Epidermal melanocyte (primary cell): ENCODE data around the gene CDX1.

Experiments used
- DNase-seq: peaks from one replicate; pipeline ENCODE4 v3.0.0; 2011; ENCODE audit warnings: low spot score; ENCODE audit not compliant: insufficient read length

Gene CDX1

DNA sequence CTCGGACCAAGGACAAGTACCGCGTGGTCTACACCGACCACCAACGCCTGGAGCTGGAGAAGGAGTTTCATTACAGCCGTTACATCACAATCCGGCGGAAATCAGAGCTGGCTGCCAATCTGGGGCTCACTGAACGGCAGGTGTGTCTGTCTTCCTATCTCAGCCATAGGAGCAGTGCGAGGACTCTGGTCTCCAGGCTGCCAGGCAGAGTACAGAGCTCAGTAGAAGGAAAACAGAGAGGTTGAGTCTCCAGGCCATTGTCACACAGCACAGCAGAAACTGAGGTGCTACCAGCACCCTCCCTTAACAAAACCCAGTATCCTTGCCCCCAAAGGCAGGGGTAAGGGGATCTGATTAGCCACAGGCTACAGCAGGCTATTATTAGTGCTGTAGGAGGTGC lies 16.2 kb downstream of the CDX1 start:
- DNase-seq, result no peak

DNA sequence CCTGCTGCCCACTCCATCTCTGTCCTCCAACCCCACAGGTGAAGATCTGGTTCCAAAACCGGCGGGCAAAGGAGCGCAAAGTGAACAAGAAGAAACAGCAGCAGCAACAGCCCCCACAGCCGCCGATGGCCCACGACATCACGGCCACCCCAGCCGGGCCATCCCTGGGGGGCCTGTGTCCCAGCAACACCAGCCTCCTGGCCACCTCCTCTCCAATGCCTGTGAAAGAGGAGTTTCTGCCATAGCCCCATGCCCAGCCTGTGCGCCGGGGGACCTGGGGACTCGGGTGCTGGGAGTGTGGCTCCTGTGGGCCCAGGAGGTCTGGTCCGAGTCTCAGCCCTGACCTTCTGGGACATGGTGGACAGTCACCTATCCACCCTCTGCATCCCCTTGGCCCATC lies 16.9 kb downstream of the CDX1 start:
- no peak for DNase-seq

DNA sequence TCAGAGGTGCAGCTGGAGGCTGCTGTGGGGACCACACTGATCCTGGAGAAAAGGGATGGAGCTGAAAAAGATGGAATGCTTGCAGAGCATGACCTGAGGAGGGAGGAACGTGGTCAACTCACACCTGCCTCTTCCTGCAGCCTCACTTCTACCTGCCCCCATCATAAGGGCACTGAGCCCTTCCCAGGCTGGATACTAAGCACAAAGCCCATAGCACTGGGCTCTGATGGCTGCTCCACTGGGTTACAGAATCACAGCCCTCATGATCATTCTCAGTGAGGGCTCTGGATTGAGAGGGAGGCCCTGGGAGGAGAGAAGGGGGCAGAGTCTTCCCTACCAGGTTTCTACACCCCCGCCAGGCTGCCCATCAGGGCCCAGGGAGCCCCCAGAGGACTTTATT lies 17.4 kb downstream of the CDX1 start:
- DNase-seq, result no peak

DNA sequence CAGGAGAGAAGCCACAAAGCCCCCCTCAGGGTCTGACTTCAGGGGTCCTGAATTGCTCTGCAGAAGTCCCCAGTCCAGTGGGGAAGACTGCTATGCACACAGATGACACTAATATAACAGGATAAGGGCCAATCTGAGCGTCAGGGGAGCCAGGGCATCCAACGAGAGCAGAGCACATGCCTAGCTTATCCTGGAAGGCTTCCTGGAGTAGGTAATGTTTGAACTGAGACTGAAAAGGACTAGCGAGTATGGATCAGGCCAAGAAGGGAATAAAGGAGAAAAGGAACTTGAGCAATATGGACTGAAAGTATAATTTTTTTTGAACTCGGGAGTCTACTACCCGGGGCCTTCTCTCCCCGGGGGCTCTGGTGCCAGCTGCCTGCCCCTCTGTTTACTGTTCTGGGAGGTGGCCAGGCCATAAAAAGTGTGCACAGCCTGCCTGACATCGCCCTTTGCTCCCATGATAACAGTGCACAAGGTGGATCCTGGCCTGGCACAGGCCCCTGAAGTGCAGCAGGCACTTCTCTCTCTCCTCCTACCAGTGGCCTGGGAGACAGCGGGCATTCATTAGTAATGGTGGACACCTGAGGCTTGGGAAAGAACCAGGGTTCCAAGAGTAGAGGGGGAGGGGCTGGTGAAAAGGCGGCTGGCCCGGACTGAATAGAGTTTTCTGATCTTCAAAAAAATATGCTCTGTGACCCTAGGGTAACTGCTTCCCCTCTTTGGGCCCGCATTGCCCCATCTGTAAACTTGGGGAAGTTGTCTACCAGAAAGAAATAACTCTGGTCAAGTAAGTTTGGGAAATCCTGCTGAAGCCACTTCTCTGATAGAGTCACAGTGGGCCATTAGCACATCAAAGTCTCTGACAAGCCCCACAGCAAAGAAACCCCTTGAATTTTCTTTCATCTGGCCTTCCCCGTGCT lies 18.7 kb downstream of the CDX1 start:
- no peak for DNase-seq

DNA sequence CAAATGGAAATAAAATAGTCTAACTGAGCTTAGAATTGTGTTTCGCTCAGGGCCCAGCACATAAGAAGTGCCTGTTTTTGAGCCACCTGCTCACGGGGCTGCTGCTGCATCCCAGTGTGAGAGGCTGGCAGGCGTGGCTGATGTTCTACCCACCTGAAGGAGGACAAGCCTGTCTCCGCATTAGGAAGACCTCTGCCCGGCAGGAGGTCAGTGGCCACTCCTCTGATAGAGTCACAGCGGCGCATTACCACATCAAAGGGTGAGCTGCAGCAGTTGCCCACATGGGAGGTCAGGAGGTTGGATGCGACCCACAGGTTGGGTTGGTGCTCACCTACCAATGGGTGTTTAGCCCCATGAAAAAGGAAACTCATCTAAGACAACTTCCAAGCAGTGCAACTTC lies 19.6 kb downstream of the CDX1 start:
- DNase-seq, result no peak

DNA sequence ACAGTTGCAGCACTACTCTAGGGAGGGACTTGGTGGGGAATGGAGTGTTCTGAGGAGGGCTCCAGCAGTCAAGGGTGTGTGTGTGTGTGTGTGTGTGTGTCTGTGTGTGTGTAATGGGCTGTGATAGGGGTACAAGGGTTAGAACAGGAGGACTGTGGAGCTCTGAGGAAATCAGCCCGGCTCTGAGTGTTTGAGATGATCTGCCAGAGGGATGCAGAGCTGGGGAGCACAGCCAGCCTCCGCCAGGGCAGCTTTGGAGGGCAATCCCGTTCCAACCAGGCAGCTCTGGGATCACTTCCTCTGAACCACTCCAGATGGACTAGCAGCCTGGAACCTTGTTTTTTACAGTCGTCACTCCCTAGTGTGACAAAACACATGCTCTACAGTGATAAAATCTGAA lies 20.3 kb downstream of the CDX1 start:
- DNase-seq, result no peak

DNA sequence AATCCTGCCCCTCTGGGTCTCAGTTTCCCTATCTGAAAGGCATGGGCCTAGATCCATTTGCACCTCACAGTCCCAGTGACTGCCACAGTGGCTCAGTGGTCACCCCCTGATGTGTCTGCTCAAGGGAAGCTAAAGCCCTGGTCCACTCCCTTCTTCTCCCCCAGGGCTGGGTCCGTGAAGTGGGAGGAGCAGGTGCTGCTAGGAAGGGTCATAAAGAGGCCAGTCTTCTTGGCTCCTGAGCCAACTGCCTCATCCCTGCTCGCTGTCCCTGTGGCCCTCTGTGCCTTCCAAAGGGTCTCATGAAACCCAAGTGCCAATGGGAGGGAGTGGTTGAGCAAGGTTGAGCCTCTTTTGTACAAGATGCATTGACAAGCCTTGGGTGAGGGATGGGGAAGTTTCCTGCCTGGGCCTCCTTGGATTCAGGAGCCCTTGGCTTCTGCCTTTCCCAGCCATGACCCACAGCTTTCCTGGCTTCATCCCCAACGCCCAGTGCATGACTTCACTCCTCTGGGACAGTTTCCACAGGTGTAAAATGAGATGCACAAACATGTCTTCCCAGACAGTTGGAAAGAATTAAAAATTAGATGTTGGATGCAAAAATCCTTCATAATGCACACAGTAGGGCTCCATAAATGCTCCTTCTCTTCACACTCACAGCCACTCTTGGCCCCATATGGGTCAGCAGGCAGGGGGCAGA lies 21.7 kb downstream of the CDX1 start:
- DNase-seq, result no peak

DNA sequence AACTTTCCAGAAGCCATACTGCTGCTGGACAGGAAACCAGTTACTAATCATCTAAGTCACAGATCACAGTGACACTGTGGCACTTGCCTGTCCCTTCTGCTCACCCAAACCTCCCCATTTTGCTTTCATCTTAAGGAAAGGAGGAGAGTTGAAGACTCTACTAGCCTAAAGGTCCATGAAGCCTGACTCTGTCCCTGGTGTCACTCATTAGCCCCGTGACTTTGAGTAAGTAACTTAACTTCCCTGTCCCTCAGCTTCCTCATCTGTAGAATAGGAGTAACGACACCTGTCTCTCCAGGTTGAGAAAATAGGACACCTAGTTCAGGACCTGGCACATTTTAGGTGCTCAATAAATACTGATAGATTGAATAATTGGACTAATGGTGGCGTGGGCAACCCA lies 22.7 kb downstream of the CDX1 start:
- DNase-seq, result no peak

DNA sequence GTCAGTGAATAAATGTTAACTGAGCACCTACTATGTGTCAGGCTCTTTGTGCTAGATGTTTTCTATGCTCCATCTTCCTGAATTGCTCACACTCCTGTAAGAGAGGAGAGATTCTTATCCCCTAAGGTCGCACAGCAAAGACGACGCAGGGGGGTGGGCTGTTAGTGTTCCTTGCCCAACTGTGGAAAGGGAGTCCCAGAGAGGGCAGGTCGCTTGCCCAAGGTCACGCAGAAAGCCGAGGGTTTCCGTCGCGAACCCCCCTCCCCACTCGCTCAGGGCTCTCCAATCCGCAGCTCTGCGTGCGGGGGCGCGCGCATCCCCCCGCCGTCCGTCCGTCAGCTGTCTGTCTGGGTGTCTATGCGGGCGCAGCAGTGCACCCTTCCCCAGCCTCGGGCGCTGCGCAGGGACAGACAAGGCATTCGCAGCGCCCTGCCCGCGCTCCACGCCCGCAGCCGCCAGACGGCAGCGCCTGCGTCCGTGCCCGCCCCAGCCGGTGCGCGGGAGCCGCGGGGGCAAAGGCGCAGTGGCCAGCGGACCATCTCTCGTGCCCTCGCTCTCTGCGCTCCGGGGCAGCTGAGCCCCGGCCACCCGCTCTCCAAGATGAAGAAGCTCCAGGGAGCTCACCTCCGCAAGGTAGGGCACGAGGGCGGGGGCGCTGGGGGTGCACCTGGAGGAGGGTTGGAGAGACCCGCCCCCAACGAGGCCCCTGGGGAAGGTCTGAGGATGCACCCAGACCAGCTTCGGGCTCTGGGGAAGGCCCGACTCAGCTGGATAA lies 23.3 kb downstream of the CDX1 start, which contains the start of gene SLC6A7:
SLC6A7 (plus strand) TSS at position 335 of the 775 bp plus-strand sequence; CDS start at position 601, 266 bp downstream.
- DNase-seq, result no peak

DNA sequence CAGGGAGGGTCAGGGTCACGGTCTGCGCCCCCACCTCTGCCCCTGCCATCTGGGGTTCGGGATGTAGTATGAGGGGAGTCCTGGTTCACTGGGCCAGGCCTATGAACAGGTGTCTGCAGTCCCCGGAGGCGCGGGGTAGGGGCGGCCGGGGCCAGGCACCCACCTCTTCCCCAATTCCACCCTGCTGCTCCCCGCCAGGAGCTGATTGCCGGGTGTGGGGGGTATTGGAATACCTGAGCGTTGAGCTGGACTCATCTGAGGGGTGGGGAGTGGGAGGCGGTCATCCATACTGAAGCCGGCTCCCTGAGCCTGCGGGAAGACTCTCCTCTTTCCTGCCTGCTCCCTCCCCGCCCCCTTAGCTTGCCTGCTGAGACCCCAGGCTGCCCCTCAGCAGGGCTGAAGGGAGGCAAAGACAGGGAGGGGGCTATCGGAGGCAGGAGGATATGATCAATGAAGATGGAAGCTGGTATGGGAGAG lies 24.0 kb downstream of the CDX1 start:
- DNase-seq, result no peak

DNA sequence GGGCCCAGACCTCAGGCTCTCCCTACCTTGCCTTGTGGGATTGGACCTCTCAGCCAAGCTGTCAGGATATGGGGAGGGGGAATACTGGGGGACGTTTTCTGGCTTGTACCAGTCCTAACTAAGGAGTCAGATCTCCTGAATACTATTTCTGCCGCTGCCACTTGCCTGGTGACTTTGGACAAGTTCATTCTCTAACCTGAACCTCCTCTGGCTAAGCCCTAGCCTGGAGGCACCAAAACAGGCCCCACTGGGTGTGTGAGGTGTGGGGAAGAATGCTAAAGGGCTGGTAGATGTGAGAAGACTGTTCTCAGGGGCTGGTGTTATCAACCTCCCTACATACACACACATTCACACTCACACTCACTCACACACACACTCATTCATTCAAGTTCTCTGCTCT lies 24.4 kb downstream of the CDX1 start:
- DNase-seq, result no peak

DNA sequence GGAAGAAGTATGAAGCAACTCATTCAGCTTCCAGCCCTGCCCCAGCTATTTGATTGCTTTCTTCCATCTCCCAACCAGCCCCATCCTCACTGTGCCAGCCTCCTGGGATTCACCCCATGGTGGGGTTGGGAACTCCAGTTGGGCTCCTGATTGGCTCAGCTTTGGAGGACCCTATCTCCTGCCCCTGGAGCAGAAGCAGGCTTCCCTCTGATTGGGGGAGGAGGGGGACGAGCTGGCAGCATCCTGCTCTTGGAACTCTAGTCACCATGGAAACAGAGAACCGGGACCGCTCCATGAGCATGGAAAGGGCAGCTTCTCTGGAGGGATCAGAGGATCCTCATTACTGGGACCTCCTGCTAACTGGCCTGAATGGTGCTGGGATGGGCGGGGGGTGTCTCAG lies 25.9 kb downstream of the CDX1 start:
- no peak for DNase-seq

DNA sequence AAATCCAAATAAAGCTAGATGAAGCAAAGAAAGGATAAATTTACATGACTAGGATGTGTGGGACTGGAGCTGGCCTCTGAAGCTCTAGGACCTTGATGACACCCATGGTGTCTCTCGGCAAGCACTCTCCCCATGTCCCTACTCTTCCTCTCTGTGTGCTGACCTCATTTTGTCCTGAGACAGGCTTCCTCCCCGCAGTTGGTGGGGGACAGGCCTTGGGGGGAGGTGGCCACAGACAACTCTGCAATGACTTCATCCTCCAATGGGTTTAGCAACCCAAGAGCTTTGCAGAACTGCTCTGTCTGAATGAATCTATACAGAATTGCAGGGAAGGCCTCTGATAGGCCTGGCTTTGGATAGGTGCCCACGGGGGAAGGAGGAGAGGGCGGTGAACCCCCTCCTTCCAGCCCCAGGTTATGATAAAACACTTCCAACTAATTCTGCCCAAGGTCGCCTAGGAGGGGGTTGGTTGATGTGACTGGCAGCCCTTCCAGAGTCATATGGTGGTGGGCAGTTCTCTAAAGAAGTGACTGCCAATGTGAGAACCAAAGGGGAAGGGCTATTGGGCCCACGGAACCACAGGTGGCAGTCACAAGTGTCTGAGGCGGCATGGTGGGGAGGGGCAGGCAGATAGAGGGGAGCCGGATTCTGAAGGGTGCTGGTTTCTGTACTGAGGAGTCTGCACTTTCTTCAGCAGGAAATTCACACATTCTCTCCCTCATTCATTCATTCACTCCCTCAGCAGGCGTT lies 29.3 kb downstream of the CDX1 start:
- DNase-seq, result no peak

DNA sequence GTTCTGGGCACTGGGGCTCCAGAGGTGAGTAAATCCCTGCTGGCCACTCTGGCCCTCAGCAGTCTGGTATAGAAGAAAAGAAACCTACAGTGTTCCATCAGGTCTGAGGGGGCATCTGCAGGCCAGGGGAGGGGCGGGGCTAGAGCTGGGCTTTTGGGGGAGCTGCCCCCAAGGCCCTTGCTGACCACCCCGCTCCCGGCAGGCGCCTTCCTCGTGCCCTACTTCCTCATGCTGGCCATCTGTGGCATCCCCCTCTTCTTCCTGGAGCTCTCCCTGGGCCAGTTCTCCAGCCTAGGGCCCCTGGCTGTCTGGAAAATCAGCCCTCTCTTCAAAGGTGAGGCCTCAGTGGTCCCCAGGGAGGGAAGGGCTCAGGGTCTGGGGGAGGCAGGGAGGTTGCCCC lies 29.9 kb downstream of the CDX1 start:
- no peak for DNase-seq

DNA sequence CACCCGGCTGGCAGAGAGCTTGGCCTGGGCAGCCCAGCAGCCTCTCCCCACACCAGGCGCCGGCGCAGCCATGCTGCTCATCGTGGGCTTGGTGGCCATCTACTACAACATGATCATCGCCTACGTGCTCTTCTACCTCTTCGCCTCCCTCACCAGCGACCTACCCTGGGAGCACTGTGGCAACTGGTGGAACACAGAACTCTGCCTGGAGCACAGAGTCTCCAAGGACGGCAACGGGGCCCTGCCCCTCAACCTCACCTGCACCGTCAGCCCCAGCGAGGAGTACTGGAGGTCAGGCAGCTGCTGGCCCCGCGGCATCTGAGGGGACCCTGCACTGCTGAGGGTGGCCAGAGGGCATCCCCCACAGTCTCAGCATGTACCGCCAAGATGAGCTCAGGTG lies 30.4 kb downstream of the CDX1 start:
- no peak for DNase-seq

DNA sequence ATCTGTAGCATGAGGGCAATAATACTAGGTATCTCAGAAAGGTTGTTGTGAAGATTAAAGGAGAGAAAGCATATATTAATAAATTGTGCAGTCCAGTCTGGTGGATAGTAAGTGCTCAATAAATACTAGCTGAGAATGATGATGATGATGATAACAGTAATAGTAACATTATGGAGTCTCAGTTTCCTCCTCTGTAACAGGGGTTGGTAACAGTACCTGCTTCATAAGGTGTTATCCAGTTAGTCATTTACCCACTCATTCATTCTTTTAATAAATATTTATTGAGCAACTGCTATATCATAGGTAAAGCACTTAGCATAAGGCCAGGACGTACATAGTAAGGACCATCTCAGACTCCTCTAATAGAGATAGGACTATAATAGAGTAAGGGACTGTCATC lies 30.9 kb downstream of the CDX1 start:
- no peak for DNase-seq

DNA sequence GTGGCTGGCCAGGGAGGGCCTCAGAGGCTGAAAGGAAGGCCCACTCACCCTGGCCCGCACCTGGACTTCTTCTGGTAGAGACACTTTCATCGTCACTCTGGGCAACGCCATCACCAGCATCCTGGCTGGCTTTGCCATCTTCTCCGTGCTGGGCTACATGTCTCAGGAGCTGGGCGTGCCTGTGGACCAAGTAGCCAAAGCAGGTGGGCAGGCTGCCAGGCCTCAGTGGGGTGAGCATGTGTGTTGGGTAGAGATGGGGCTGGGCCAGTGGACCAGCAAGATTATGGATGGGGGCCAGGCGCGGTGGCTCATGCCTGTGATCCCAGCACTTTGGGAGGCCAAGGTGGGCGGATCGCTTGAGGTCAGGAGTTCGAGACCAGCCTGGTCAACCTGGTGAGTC lies 35.9 kb downstream of the CDX1 start:
- no peak for DNase-seq

DNA sequence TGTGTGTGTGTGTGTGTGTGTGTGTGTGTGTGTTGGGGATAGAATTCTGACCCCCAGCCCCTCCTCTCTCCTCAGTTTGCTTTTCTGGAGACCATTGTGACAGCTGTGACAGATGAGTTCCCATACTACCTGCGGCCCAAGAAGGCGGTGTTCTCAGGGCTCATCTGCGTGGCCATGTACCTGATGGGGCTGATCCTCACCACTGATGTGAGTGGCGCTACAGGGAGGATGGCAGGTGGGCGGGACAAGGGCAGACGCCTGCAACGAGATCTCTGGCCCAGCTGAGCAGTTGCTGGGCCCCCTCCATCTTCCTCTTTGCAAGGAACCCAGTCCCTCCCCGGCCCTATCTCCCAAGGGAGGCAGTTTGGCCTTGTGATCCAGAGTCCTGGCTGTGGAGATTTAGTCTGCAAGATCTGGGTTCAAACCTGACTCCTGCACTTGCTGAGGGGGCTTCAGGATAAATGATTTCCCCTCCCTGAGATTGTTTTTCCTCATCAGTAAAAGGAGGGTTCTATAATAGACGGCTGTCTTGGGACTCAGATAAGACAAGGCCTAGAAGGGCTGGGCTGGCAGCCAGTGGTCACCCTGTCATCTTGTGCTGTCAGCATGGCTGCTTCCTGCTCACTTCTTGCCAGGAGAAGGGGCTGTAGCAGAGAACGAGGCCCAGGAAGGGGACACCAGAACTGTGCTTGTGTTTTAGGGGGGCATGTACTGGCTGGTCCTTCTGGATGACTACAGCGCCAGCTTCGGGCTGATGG lies 37.4 kb downstream of the CDX1 start:
- DNase-seq, result no peak

DNA sequence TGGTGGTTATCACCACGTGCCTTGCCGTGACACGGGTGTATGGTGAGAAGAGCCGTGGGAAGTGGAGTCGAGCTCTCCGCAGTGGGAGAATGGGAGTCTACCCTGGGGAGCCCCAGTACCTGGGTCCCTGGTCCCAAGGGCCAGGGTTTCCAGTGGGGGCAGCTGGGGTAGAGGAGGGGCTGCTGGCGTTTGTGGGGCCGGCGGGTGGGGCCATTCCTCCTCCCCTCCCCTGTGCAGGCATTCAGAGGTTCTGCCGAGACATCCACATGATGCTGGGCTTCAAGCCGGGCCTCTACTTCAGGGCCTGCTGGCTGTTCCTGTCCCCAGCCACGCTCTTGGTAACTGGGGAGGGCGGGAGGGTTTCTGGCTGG lies 38.0 kb downstream of the CDX1 start:
- no peak for DNase-seq

DNA sequence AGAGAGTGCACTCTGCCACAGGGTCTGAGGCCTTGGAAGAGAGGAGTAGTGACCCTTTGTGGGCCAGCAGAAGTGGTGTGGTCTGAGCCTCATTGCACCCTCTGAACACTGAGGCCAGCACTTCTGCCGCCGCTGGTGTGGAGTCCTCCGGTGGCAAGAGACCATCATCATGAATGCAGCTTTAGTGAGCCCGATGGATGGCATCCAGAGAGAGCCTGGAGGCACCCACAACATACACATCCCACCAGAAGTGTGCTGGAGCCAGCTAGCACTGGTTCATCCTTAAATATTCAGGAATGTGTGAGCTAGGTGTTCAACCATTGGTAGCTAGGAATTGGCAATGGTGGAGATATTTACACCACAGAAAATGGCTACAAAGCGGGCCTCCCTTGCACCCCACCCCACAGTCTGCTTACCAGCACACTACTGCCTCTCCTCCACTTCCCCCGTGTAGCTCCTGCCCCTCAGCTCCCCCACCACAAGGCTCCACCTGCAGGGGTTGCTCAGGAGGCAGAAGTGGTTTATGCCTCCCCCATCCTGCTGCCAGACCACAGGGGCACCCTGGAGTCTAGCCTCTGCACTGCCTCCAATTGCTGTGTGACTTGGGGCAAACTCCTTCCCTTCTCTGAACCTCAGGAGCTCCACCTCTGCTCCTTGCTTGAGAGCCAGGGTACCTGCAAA lies 39.7 kb downstream of the CDX1 start:
- DNase-seq, result no peak
